SK-N-SH treated with all-trans-retinoic acid at 6 μM for 48 hours (cell line): Measurements from ENCODE around the gene SFXN5.
A peak's percentile ranks its signal among the peaks of the same experiment; 100 is the strongest.

Source experiments
- ATAC-seq: fragments of 200-7000 bp; cut with Tn5 transposase; 3 replicates; pipeline ENCODE4 v1.9.1; 2020; ENCODE audit warnings: mild to moderate bottlenecking, moderate library complexity
- ARNTL ChIP-seq: fragments of 450-650 bp; formaldehyde crosslinking; IDR thresholded peaks from 2 replicates; pipeline ENCODE4 v1.5.0; 2020; ENCODE audit warnings: low read depth, mild to moderate bottlenecking, moderate library complexity, borderline replicate concordance
- BACH2 ChIP-seq: fragments of 250-450 bp; sonication (Bioruptor Pico); IDR thresholded peaks from 2 replicates; pipeline ENCODE4 v1.9.0; 2021; ENCODE audit warnings: mild to moderate bottlenecking, borderline replicate concordance
- CSDC2 ChIP-seq: fragments of 250-450 bp; sonication (Bioruptor Pico); IDR thresholded peaks from 2 replicates; pipeline ENCODE4 v1.5.0; 2020; ENCODE audit warnings: mild to moderate bottlenecking, moderate library complexity
- CSRNP3 ChIP-seq: fragments of 250-450 bp; sonication (Bioruptor Pico); IDR thresholded peaks from 2 replicates; pipeline ENCODE4 v1.5.1; 2021; ENCODE audit warnings: mild to moderate bottlenecking, moderate library complexity
- GLIS3 ChIP-seq: fragments of 250-450 bp; sonication (Bioruptor Pico); IDR thresholded peaks from 2 replicates; pipeline ENCODE4 v1.5.0; 2020; ENCODE audit warnings: mild to moderate bottlenecking, moderate library complexity
- OSR1 ChIP-seq: fragments of 250-450 bp; sonication (Bioruptor Pico); IDR thresholded peaks from 2 replicates; pipeline ENCODE4 v1.8.0; 2022; ENCODE audit warnings: moderate library complexity, mild to moderate bottlenecking, inconsistent platforms
- PPARA ChIP-seq: fragments of 250-450 bp; sonication (Bioruptor Pico); IDR thresholded peaks from 2 replicates; pipeline ENCODE4 v1.5.0; 2020; ENCODE audit warnings: mild to moderate bottlenecking, borderline replicate concordance
- RARB ChIP-seq: fragments of 250-450 bp; sonication (Bioruptor Pico); IDR thresholded peaks from 2 replicates; pipeline ENCODE4 v1.8.0; 2021; ENCODE audit warnings: mild to moderate bottlenecking, moderate library complexity
- SNAI2 ChIP-seq: fragments of 250-450 bp; sonication (Bioruptor Pico); IDR thresholded peaks from 2 replicates; pipeline ENCODE4 v1.5.0; 2020; ENCODE audit warnings: mild to moderate bottlenecking, moderate library complexity
- TCF4 ChIP-seq: fragments of 250-450 bp; sonication (Bioruptor Pico); IDR thresholded peaks from 2 replicates; pipeline ENCODE4 v1.8.0; 2021; ENCODE audit warnings: mild to moderate bottlenecking, moderate library complexity, borderline replicate concordance
- TOX ChIP-seq: fragments of 250-450 bp; sonication (Bioruptor Pico); IDR thresholded peaks from 2 replicates; pipeline ENCODE4 v1.8.0; 2021; ENCODE audit warnings: mild to moderate bottlenecking, moderate library complexity, borderline replicate concordance
- TSHZ2 ChIP-seq: fragments of 250-450 bp; sonication (Bioruptor Pico); IDR thresholded peaks from 2 replicates; pipeline ENCODE4 v1.5.0; 2020; ENCODE audit warnings: mild to moderate bottlenecking, moderate library complexity
- ZC3H10 ChIP-seq: fragments of 250-450 bp; sonication (Bioruptor Pico); IDR thresholded peaks from 2 replicates; pipeline ENCODE4 v1.5.1; 2021; ENCODE audit warnings: mild to moderate bottlenecking, moderate library complexity
- ZFP30 ChIP-seq: fragments of 450-650 bp; formaldehyde crosslinking; IDR thresholded peaks from 2 replicates; pipeline ENCODE4 v1.5.0; 2022; ENCODE audit warnings: mild to moderate bottlenecking, moderate library complexity
- ZNF70 ChIP-seq: fragments of 450-650 bp; formaldehyde crosslinking; IDR thresholded peaks from 2 replicates; pipeline ENCODE4 v1.5.0; 2020; ENCODE audit warnings: mild to moderate bottlenecking, moderate library complexity
- ZNF8 ChIP-seq: fragments of 450-650 bp; formaldehyde crosslinking; IDR thresholded peaks from 2 replicates; pipeline ENCODE4 v1.5.0; 2020; ENCODE audit warnings: mild to moderate bottlenecking, moderate library complexity
- TF ChIP-seq, protein P1 (sequence below): fragments of 250-450 bp; sonication (Bioruptor Pico); IDR thresholded peaks from 2 replicates; pipeline ENCODE4 v1.5.1; 2020; ENCODE audit warnings: low read depth, mild to moderate bottlenecking, moderate library complexity

The SFXN5 gene

DNA sequence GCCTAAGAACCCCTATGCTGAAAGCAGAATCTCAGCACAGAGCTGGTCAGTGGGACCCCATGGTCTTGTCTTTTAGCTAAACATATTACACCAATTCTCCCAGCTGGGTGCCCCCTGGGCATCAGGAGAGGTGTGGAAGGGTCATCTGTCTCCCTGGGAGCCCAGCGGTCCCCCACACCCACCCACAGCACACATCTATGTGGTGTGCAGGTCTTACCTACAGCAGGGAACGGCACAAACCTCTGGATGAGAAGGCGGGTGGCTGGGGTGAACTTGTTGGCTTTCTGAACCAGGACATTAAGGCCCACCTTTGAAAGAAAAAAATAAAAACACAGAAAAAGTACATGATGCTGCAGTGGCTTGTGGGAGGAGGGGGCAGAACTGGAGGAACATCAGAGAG lies 83.5 kb downstream of the SFXN5 start:
- no peak for ATAC-seq
- TF ChIP-seq BACH2 (CRISPR knock-in tag) (no peak), RARB (no peak), ZNF70 (CRISPR knock-in tag) (no peak), TOX (CRISPR knock-in tag) (no peak), CSRNP3 (CRISPR knock-in tag) (no peak), PPARA (no peak), ZC3H10 (CRISPR knock-in tag) (no peak), ZNF8 (CRISPR knock-in tag) (no peak), TSHZ2 (CRISPR knock-in tag) (no peak)
- TF ChIP-seq, protein P1, sequence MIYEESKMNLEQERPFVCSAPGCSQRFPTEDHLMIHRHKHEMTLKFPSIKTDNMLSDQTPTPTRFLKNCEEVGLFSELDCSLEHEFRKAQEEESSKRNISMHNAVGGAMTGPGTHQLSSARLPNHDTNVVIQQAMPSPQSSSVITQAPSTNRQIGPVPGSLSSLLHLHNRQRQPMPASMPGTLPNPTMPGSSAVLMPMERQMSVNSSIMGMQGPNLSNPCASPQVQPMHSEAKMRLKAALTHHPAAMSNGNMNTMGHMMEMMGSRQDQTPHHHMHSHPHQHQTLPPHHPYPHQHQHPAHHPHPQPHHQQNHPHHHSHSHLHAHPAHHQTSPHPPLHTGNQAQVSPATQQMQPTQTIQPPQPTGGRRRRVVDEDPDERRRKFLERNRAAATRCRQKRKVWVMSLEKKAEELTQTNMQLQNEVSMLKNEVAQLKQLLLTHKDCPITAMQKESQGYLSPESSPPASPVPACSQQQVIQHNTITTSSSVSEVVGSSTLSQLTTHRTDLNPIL (CRISPR knock-in tag): no peak

GRCh38 chr2:72985891-72986683 lies 85.4 kb downstream of the SFXN5 start:
- TF ChIP-seq ZNF8 (CRISPR knock-in tag) (no peak), ARNTL (CRISPR knock-in tag) (no peak), SNAI2 (CRISPR knock-in tag) (no peak), RARB (no peak), TSHZ2 (CRISPR knock-in tag) (peak; percentile 27; the same call in 1 of the 2 replicates), GLIS3 (CRISPR knock-in tag) (no peak), TCF4 (CRISPR knock-in tag) (peak; percentile 54; the same call in 1 of the 2 replicates), BACH2 (CRISPR knock-in tag) (no peak), TOX (CRISPR knock-in tag) (no peak), ZFP30 (CRISPR knock-in tag) (no peak)
- TF ChIP-seq, protein P1 (CRISPR knock-in tag): no peak
- ATAC-seq: no peak; the same call in 2 of the 3 replicates

DNA sequence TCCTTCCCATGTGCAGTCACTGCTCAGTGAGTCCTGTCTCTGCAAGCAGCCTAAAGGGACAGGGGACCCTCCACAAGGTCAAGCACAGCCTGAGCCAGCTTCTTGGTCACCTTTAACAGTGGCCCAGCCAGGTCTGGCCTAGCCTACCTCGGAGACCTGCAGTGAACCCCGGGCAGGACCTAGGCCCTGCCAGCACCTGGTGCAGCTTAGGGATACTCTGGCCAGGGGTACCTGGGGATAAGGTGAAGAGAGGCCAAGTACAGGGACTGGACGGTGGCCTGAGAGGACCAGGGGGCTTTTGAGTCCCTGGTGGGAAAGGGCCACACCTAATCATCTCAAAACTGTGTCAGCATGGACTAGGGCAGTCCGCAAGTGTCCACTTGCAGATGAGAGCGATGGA lies 86.4 kb downstream of the SFXN5 start:
- ATAC-seq: no peak
- TF ChIP-seq GLIS3 (CRISPR knock-in tag) (no peak), CSDC2 (no peak), BACH2 (CRISPR knock-in tag) (no peak), RARB (no peak)

DNA sequence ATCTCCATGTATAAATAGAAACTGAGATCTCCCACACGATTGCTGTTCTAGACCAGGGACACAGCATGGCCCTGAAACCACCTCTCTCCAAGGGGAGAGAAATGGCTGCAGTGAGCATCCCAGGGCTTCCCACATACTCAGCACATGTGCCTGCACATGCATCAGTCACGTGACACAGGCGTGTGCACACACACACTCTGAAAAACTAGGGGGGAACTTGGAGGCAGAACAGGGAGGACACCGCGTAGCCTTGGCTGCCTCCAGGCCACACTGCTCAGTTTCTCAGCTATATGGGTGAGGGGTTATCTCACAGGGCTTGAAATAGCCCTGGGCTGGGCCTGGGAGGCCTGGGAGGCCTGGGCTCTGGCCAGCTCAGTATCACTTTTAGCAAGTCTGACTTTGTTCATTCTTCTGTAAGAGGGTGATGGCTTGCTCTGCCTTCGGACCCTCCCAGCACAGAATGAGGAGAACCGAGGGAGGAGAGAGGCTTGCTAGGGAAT lies 87.3 kb downstream of the SFXN5 start:
- TF ChIP-seq TOX (CRISPR knock-in tag) (no peak), OSR1 (CRISPR knock-in tag) (no peak), ZC3H10 (CRISPR knock-in tag) (no peak)
- no peak for ATAC-seq
